ENCODE data around the gene CTNNA1.

Gene CTNNA1

DNA sequence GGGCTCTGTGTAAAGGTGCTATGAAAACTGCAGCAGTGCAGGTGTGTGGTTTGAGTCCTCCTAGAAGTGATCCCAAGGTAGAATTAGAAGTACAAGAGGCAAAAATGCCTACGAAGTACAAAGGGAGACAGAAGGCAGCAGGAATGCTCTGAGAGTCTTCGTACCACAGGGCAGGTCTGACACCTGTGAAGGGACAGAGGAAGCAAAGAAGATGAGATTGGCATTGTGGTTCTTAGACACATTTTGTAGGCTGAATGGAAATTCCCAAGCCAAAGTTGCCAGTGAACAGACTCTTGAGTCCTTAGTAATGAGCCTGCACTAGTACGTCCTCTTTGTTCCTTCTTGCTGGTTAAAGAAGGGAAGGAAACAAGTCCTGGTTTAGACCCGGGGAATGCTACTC lies 123.6 kb downstream of the CTNNA1 start:
- in situ Hi-C loops (cut with MboI; ENCODE audit: low pct_unique_long_range_greater_than_20kb, low sequenced_read_pairs, unreplicated experiment) = no loop called here
- TF ChIP-seq, protein P1, sequence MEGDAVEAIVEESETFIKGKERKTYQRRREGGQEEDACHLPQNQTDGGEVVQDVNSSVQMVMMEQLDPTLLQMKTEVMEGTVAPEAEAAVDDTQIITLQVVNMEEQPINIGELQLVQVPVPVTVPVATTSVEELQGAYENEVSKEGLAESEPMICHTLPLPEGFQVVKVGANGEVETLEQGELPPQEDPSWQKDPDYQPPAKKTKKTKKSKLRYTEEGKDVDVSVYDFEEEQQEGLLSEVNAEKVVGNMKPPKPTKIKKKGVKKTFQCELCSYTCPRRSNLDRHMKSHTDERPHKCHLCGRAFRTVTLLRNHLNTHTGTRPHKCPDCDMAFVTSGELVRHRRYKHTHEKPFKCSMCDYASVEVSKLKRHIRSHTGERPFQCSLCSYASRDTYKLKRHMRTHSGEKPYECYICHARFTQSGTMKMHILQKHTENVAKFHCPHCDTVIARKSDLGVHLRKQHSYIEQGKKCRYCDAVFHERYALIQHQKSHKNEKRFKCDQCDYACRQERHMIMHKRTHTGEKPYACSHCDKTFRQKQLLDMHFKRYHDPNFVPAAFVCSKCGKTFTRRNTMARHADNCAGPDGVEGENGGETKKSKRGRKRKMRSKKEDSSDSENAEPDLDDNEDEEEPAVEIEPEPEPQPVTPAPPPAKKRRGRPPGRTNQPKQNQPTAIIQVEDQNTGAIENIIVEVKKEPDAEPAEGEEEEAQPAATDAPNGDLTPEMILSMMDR (IDR thresholded peaks at IDR 0.05; ENCODE audit: extremely low read depth, insufficient read depth, missing control alignments) = no peak
- no peak for DNase-seq (ENCODE audit: low spot score)

GRCh38 chr5:138878437-138879235 lies 125.4 kb downstream of the CTNNA1 start:
- in situ Hi-C loops (cut with MboI; ENCODE audit: low pct_unique_long_range_greater_than_20kb, low sequenced_read_pairs, unreplicated experiment) = no loop called here

GRCh38 chr5:138883211-138883610 lies 130.0 kb downstream of the CTNNA1 start:
- no peak for DNase-seq (ENCODE audit: low spot score)
- TF ChIP-seq, protein P1 (IDR thresholded peaks at IDR 0.05; ENCODE audit: extremely low read depth, insufficient read depth, missing control alignments) = no peak
- in situ Hi-C loops (cut with MboI; ENCODE audit: low pct_unique_long_range_greater_than_20kb, low sequenced_read_pairs, unreplicated experiment) = no loop called here

More at GRCh38 chr5:138878437-138879235, 125.4 kb downstream of the CTNNA1 start:
- TF ChIP-seq, protein P1 (IDR thresholded peaks at IDR 0.05; ENCODE audit: extremely low read depth, insufficient read depth, missing control alignments) = no peak
- no peak for DNase-seq (ENCODE audit: low spot score)

DNA sequence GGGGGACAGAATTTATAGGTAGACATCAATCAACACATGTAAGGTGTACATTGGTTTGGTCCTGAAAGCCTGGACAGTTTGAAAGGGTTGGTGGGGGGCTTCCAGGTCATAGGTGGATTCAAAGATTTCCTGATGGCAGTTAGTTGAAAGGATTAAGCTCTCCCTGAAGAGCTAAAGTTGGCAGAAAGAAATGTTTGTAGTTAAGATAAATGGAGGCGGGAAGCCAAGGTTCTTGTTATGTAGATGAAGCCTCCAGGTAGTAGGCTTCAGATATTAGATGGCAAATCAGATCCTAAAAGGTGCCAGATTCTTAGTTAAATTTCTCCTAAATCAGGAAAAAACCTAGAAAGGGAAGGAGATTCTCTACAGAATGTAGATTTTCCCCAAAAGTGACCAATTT lies 130.9 kb downstream of the CTNNA1 start:
- no peak for DNase-seq (ENCODE audit: low spot score)
- TF ChIP-seq, protein P1 (IDR thresholded peaks at IDR 0.05; ENCODE audit: extremely low read depth, insufficient read depth, missing control alignments) = no peak
- in situ Hi-C loops (cut with MboI; ENCODE audit: low pct_unique_long_range_greater_than_20kb, low sequenced_read_pairs, unreplicated experiment) = no loop called here

DNA sequence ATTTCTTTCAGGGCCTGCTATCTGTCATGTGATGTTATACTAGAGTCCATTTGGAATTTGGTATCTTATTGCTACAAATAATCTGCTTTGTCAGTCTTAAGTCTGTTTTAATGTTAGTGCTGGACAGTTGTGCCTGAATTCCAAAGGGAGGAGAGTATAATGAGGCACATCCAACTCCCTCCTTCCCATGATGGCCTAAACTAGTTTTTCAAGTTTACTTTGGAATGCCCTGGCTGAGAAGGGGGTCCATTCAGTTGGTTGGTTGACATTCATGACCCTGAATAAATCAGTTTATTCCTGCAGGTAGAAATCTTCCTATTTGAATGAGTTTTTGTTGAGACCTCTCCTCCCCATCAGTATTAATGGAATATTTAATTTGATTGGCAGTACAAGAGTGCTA lies 131.3 kb downstream of the CTNNA1 start:
- in situ Hi-C loops (cut with MboI; ENCODE audit: low pct_unique_long_range_greater_than_20kb, low sequenced_read_pairs, unreplicated experiment) = no loop called here
- no peak for DNase-seq (ENCODE audit: low spot score)
- TF ChIP-seq, protein P1 (IDR thresholded peaks at IDR 0.05; ENCODE audit: extremely low read depth, insufficient read depth, missing control alignments) = no peak

GRCh38 chr5:138889994-138890393 lies 136.8 kb downstream of the CTNNA1 start:
- TF ChIP-seq, protein P1 (IDR thresholded peaks at IDR 0.05; ENCODE audit: extremely low read depth, insufficient read depth, missing control alignments) = no peak
- DNase-seq (ENCODE audit: low spot score) = no peak
- in situ Hi-C loops (cut with MboI; ENCODE audit: low pct_unique_long_range_greater_than_20kb, low sequenced_read_pairs, unreplicated experiment) = no loop called here

All from GM13977 (cell line).